GM18517 (cell line): ENCODE data around the gene PPM1G.
A peak's percentile ranks its signal among the peaks of the same experiment; 100 is the strongest.
"Not testable (repeated sequence)": the region's sequence is repeated elsewhere in the genome, so short reads cannot be mapped to it uniquely, and the experiment has no call there.

Source experiments
- ATAC-seq: cut with Tn5 transposase; IDR thresholded peaks from one replicate; pipeline ENCODE4 v1.9.1; 2021; ENCODE audit warnings: mild to moderate bottlenecking, moderate library complexity; ENCODE audit not compliant: unreplicated experiment

The PPM1G gene

GRCh38 chr2:27409321-27410073 is at the start of gene PPM1G:
Gene PPM1G, minus strand, starts transcription at chr2:27409591. Its CDS starts 169 bp downstream, at chr2:27409422.
- ATAC-seq = peak; percentile 85

GRCh38 chr2:27453968-27454367 is 44.6 kb upstream of the PPM1G start:
- ATAC-seq = no peak

- no peak for ATAC-seq
These were observed 41.7 kb upstream of the PPM1G start for GRCh38 chr2:27451095-27451494.

GRCh38 chr2:27448381-27448780 is 39.0 kb upstream of the PPM1G start:
- no peak for ATAC-seq

- no peak for ATAC-seq
These were observed 36.7 kb upstream of the PPM1G start for GRCh38 chr2:27446057-27446456.

- no peak for ATAC-seq
These were observed 36.2 kb upstream of the PPM1G start for GRCh38 chr2:27445615-27446014.

GRCh38 chr2:27445155-27445554 is 35.8 kb upstream of the PPM1G start:
- no peak for ATAC-seq

GRCh38 chr2:27442920-27443282 is 33.5 kb upstream of the PPM1G start:
- no peak for ATAC-seq

- ATAC-seq = no peak
These were observed 32.8 kb upstream of the PPM1G start, which contains the start of gene KRTCAP3 for GRCh38 chr2:27441958-27442919. Gene KRTCAP3, plus strand, starts transcription at chr2:27442381. Its CDS starts 32 bp downstream, at chr2:27442413.

GRCh38 chr2:27441226-27441926 is 32.0 kb upstream of the PPM1G start:
- no peak for ATAC-seq

GRCh38 chr2:27435628-27436027 is 26.2 kb upstream of the PPM1G start:
- ATAC-seq = no peak

GRCh38 chr2:27431395-27431794 is 22.0 kb upstream of the PPM1G start:
- ATAC-seq = no peak

- peak; percentile 47 for ATAC-seq
These were observed 19.7 kb upstream of the PPM1G start for GRCh38 chr2:27428978-27429541.

- ATAC-seq = peak; percentile 86
These were observed 19.0 kb upstream of the PPM1G start, which contains the start of gene NRBP1 for GRCh38 chr2:27428213-27428977. Gene NRBP1, plus strand, starts transcription at chr2:27428631. Its CDS starts 4,643 bp downstream, at chr2:27433274.

GRCh38 chr2:27427863-27428212 is 18.4 kb upstream of the PPM1G start:
- ATAC-seq = no peak

GRCh38 chr2:27425039-27425438 is 15.6 kb upstream of the PPM1G start:
- not testable (repeated sequence) for ATAC-seq

- no peak for ATAC-seq
These were observed 13.6 kb upstream of the PPM1G start for GRCh38 chr2:27422958-27423357.

GRCh38 chr2:27421660-27422250 is 12.4 kb upstream of the PPM1G start:
- no peak for ATAC-seq

- ATAC-seq = no peak
These were observed 11.6 kb upstream of the PPM1G start for GRCh38 chr2:27420996-27421395.

GRCh38 chr2:27416151-27416550 is 6.8 kb upstream of the PPM1G start:
- no peak for ATAC-seq
